GM20431 (cell line): Measurements from ENCODE around the gene ZNF618.

Experiments
- in situ Hi-C: fragments of 300-500 bp; cut with MseI, MboI; formaldehyde crosslinking; loops from one replicate; pipeline ENCODE4 v1.15.0; 2020; ENCODE audit warnings: low sequenced_read_pairs; ENCODE audit not compliant: unreplicated experiment

ZNF618 gene, protein sequence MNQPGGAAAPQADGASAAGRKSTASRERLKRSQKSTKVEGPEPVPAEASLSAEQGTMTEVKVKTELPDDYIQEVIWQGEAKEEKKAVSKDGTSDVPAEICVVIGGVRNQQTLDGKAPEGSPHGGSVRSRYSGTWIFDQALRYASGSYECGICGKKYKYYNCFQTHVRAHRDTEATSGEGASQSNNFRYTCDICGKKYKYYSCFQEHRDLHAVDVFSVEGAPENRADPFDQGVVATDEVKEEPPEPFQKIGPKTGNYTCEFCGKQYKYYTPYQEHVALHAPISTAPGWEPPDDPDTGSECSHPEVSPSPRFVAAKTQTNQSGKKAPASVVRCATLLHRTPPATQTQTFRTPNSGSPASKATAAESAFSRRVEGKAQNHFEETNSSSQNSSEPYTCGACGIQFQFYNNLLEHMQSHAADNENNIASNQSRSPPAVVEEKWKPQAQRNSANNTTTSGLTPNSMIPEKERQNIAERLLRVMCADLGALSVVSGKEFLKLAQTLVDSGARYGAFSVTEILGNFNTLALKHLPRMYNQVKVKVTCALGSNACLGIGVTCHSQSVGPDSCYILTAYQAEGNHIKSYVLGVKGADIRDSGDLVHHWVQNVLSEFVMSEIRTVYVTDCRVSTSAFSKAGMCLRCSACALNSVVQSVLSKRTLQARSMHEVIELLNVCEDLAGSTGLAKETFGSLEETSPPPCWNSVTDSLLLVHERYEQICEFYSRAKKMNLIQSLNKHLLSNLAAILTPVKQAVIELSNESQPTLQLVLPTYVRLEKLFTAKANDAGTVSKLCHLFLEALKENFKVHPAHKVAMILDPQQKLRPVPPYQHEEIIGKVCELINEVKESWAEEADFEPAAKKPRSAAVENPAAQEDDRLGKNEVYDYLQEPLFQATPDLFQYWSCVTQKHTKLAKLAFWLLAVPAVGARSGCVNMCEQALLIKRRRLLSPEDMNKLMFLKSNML

DNA sequence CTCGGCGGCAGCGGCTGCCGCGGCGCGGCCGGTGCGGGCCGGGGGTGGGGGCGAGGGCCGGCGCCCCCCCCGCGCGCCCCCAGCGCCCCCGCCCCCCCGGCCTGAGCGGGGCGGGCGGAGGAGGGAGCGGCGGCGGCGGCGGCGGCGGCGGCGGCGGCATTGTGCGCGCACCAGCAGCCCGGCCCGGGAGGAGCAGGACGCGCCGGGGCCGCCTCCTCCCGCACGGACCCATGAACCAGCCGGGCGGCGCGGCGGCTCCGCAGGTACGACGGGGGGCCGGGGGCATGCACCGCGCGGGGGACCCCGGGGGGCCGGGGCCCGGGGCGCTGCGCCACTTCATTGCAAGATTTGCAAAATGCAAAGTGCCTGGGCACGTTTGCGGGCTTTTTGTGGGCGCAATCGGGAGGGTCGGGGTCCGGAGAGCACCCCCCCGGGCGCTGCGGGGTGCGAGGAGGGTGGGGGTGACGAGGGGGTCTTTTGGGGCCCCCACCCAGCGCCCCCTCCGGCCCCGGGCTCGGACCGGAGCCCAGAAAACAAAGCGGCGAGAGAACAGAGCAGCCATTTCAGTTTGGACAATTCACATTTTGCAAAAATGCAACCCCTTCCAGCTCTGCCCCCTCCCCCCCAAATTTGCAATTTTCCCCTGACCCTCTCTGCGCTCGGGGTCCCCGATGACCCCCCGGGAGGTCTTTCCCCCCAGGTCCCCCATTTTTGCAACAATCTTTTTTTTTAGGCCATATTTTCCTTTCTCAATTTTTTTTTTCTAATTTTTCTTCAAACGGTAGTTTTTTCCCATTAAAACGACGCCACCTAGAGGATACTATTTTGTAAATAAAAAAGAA lies at the start of gene ZNF618:
Gene ZNF618 (plus strand): TSS at position 159 of the 842 bp plus-strand sequence. CDS start 72 bp downstream, at position 231.
- in situ Hi-C loops = no loop called here

DNA sequence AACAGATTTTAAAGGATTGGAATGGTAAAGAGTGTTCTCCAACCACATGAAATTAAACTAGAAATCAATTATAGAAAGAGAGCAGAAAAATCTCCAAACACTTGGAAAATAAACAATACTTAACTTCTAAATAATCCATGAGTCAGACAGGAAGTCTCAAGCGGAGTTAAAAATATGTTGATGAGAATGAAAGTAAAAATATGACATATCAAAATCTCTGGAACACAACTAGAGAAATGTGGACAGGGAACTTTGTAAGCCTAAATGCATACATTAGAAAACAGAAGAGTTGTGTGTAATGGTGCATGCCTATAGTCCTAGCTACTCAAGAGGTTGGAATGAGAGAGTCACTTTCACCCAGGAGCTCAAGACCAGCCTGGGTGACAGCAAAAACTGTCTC lies 47.9 kb upstream of the ZNF618 start:
- in situ Hi-C loops = no loop called here

DNA sequence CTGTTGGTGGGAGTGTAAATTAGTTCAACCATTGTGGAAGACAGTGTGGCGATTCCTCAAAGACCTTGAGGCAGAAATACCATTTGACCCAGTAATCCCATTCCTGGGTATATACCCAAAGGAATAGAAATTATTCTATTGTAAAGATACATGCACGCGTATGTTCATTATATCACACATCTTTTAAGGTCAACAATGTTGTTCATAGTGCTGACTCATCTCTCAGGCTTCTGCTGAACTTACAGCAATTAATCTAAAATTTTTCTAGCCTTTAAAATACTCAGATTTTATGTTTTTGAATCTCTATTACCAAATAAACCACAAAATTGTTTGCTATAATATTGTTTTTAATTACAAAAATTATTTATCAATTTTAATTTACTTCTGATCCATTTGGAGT lies 38.8 kb upstream of the ZNF618 start:
- in situ Hi-C loops = no loop called here

DNA sequence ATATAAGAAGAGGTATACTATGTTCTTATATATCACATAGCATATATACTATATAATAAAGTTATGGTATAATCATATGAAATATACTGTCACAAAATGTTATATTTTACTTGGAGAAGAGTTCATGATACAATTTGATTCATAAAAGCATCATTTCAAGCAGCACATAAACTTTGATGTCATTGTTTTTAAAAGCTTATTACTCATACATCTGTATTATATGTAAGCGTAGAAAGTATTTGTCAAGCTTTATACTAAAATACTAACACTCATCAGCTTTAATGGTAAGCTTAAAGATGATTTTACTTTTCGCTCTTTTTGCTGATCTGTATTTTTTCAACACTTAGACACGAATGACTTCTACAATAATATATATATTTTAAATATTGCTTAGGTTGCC lies 34.0 kb upstream of the ZNF618 start:
- in situ Hi-C loops = no loop called here

DNA sequence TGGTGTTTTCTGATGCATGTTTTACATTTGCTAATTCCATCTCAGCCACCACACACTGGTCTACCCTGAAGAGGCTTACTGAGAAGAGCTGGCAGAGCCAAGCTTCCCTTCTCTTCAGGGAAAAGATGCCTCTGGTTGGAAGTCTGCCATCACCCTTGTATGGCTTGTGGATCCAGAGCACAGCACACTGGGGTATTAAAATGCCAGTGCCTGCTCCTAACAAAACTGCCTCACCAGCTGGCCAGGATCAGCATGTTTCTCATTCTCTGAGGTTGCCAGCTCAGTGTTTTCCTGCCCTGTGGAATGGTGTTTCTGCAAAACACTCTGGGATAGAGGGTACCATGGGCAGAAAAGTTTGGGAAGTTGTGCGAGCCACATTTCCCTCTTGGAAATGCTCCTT lies 31.6 kb upstream of the ZNF618 start:
- in situ Hi-C loops = no loop called here

DNA sequence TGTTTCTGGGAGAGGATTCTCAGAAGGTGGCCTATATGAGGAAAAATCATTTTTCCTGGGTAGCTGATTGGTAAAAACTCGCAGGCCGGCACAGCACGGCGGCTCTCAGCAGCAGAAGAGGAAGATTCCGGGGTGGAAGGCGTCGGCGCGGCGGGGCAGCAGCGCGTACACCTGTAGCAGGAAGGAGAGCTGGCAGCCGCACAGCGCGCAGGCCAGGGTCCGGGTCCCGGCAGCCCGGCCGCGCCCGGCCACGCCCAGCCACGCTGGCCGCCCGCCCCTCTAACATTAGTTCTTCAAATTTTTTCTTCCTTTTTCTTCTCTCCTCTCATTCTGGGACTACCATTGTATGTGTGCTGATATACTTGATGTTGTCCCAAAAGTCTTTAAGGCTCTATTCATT lies 24.8 kb upstream of the ZNF618 start:
- in situ Hi-C loops = no loop called here

DNA sequence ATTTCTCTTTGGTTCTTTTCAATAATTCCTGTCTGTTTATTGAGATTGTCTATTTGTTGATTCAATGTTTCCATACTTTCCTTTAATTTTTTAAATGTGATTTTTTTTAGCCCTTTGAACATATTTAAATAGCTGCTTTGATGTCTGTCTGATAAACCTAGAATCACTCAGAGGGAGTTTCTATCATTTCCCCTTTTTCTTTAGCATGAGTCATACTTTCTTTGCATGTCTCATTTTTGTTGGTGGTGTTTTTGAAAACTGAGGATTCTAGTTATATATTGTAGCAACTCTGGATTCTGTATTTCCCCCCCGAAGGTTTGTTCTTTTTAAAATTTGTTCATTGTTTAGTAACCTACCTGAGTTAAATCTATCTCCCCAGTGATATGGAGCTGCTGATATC lies 24.2 kb upstream of the ZNF618 start:
- in situ Hi-C loops = no loop called here

DNA sequence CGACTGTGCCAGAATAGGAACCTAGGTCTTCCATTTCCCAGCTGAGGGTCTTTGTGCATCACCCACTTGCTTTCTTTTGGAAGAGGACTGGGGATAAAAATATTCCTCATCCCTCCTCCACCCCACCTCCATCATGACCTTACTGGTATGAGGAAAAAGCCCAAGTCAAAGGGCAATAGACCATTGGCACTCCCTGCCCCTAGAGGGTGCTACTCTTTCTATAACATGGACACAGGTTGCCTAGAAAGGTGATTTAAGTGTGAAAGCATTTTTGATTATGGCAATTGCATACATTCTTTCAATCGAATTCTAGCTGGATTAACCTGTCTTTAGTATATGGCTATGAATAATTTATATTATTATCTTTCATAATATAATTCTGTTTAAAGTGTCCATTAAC lies 22.8 kb upstream of the ZNF618 start:
- in situ Hi-C loops = no loop called here

DNA sequence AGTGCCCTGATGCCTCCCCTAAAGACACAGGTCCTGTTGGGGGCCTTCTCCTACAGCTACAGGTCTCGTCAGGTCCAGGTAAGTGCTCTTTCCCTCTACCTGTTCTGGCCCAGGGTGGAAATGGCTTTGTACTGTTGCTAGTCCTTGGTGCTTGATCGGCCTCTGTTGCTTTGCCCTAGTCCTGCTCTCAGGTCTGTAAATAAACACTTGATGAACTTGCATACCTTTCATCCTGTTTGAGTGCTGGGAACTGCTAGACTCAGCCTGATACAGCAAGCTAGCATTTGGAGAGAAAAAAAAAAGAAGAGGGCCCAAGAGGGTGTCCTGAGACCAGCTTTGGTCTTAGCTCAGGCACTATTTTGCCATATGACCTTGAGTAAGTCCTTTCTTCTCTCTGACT lies 21.8 kb upstream of the ZNF618 start:
- in situ Hi-C loops = no loop called here

DNA sequence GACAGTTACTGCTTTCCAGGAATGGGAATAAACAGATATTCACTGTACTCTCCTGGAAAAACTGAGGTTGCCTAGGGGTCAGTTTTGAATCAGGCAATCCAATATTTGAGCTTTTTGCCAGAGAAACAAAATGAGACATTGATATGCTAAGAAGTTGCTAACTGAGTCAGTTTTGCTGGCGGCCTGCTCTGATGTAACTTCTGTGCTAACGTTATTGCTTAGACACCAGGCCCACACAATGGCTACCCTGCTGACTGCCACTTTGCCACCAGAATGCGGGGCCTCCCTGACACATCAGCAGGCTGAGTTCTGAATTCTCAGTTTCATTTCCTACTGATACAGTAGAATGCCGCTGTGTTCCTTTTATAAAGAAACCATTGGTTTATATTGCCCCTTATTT lies 18.2 kb upstream of the ZNF618 start:
- in situ Hi-C loops = no loop called here

DNA sequence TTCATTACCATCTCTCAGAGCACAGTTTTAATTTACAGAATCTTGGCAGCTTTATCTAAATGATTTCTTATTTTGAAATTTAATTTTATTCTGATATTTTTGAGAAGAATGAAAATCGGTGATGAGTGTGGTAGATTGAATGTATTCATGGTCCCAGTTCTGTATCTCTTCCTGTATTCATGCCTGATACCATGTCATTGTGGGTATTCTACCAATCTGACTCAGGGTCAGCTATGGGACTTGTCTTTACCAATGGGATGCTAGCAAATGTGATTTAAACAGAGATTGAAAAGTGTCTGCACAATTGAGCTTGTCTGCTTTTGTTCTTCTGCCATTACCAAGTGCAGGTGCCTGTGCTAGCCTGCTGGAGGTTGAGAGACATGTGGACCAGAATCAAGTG lies 17.8 kb upstream of the ZNF618 start:
- in situ Hi-C loops = no loop called here

DNA sequence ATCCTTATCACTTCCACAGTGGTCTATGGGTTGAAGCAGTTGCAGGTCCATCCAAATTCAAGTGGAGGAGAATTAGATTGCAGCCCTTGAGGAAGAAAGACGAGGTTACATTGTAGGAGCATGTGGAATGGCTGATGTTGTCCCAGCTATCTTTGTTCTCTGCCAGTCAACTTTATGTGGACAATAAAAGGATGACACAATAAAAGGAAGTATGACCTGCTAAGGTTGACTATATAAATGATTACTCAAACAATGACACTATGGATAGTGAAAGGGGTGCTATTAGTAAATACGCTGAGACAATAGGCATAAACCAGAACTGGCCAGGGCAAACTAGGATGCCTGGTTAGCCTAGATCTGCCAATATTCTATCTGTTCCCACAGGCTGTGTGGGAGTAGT lies 12.8 kb upstream of the ZNF618 start:
- in situ Hi-C loops = no loop called here

DNA sequence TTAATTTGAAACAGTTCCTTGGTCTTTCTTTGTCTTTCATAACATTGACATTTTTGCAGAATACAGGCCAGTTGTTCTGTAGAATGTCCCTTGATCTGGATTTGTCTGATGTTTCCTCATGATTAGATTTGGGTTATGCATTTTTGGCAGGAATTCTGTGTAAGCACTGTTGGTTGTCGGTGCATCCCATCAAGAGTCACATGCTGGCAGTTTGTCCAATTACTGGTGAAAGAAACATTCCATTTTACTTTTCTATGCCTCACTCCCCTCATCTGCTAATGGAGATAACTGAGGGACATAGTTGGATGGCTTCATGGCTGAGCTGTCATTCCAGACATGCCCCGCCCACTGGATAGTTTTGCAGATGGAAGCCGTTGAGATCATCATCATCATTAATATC lies 7.6 kb upstream of the ZNF618 start:
- in situ Hi-C loops = no loop called here

DNA sequence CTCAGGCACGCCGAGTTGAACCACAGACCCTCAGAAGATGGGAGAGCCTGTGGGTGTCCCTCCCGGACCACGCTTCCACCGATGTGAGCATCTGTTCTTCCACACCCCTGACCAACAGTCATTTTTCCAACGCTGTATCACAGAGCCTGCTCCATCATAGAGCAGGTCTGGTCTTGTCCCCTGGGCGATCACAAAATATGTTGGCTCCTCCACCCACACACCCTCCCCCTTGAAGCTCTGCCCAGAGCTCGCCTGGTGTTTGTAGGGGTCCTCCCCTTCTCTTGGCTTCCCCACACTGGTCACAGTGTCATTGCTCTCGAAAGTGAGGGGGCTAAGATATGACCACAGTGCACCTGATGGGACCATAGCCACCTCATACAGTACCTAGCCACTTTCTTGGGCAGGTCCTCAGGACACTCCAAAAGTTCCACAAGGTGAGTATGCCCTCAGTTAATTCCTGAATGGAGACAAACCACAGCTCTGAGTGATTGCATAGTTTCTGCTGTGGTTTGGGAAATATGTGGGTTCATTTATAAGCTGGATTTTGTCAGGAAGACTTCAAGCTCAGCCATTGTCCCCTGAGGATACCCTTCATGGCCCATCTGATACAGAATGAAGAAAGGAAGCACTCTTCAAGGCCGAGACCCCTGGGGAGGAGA lies 3.5 kb upstream of the ZNF618 start:
- in situ Hi-C loops = no loop called here

DNA sequence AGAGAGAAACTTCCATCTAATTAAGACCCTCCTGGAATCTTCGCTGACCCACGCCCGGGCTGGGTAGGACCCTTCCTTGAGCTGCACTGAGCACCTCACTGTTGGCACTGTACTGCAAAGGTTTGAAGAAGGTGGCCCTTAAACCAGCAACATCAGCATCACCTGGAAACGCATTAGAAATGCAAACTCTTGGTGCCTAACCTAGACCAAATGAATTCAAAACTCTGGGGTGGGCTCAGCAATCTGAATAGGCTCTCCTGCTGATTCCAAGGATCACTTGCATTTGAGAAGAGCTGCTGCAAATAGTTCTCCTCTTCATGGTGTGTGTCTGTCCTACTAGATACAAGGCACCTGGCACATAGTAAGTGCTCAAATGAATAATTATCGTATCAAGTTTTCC lies 2.7 kb upstream of the ZNF618 start:
- in situ Hi-C loops = no loop called here

DNA sequence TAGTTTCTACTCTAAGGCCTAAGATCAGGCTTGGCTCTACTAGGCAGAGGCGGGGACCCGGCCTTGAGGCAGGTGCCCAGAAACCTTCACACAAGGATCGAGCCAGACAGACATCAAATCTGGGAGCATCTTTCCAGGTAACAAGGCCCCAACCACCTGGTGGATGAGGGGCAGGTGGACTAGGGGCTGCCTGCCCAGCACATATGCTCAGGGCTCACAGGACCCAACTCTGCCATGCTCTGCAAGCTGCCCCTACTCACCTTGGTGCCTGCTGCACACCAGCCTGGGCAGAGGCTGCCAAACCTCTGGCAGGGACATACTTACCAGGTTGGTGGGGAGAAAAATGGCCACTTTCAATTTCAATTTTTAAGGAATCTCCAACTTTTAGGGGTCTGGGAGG lies 2.2 kb upstream of the ZNF618 start:
- in situ Hi-C loops = no loop called here

DNA sequence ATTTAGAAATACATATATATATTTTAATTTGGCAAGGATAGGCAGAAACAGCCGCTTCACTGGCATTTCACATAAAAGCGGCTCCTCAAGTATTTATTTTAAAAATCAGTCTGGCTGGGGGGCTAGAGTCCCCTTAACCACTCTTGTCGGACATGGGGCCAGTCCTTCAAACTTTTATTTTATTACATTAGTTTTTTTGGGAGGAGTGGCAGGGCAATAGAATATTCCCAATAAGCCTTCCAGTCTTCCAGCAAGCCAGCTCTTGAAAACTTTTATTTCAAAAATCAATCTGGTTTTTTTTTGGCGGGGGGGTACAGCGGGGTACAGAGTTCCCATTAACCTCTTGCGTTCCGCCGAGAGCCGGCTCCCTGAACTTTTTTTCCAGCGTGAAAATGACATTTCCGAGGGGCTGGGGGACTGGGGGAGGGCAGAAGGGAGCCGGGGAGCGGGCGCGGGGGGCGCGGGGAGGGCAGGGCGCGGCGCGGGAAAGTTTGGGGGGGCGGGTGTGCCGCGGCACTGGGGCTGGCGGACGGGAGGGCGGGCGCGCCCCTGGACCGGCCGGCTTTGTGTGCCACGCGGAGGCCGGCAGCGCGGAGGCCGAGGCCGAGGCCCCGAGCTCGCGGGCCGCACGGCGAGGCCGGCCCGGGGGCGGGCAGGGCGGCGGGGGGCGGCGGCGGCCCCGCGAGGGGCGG lies 504 bp upstream of the ZNF618 start:
- in situ Hi-C loops = no loop called here

DNA sequence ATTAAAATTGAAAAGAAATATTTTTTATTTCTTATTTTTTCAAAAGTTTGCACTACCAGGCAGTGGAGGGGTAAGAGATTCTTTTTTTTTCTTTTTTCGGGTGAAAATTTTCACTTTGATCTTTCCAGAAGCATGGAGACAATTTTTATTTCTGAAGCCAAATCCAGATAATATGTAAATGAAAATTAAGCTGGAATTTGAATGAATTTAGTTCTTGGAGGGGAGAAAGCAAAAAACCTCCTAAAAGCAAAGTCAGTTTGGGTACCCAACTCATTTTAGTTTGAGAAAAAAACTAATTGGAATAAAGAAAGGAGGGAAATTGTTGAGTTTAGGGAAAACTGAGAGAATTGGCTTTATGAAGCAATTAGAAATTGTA lies 872 bp downstream of the ZNF618 start:
- in situ Hi-C loops = no loop called here

DNA sequence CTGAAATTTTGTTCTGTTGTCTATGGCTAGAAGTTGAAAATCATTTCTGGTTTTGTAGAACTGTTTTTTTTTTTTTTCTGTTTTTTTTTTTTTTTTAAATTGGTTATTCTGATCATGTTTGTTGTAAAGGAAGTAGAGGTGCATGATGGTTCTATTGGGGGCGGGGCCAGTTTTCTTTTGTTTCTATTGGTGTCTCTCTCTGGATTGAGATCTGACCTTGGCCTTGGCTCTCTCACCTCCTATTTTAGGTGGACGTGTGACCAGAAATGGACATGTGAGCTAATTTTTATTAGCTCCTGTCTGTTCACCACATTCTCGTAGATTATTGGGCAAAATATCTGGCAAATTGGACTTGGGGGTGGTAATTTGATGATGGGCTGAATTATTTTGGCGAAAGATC lies 3.2 kb downstream of the ZNF618 start:
- in situ Hi-C loops = no loop called here
